ENCODE measurements around the gene KCTD15. TPM values are rescaled to one million over a fixed set of nuclear protein-coding genes. Genes with fewer than 3 reads are reported as not detected.
A peak's percentile ranks its signal among the peaks of the same experiment; 100 is the strongest.

The KCTD15 gene
- polyA plus RNA-seq, 3 donors: 1.6 to 43.2 (median 2.1) TPM

GRCh38 chr19:33811246-33811645 is 14.6 kb downstream of the KCTD15 start:
- WGBS (ENCODE audit: insufficient coverage): over 99% methylated on average over 34 of the region's 41 CpGs
- no peaks in the 10 kb centered on the region for H3K9me3 ChIP-seq (replicated peaks in 1 of 2; ENCODE audit: control insufficient read depth in 1 of 2, insufficient read depth in 1 of 2, low read length in 2 of 2)
- H4K20me1 ChIP-seq (ENCODE audit: insufficient read depth, low read length): no peaks in the 10 kb centered on the region
- Mint-ChIP-seq H3K4me1 (peaks cover 14% of the 10 kb centered on the region), H3K27me3 (ENCODE audit: low read depth in 3 of 3) (peaks cover 0 to 2% (median 2%) of the 10 kb centered on the region in 3 donors), H3K4me3 (no peak overlapping the region), H3K9me3 (peaks cover 0 to 2% (median 0%) of the 10 kb centered on the region in 7 donors), H3K27ac (no peak overlapping the region), H3K36me3 (peaks cover 52 to 76% of the 10 kb centered on the region in 2 donors)
- peaks cover 9 to 11% of the 10 kb centered on the region in 2 donors for H3K4me1 ChIP-seq (ENCODE audit: control insufficient read depth in 1 of 2, insufficient read depth in 2 of 2, low read length in 2 of 2)
- no peak for TF ChIP-seq CTCF (IDR thresholded peaks at IDR 0.05)
- intact Hi-C loops (cut with micrococcal nuclease): no loop called here
- no peak overlapping the region for H2AFZ ChIP-seq (ENCODE audit: insufficient read depth, low read depth, low read length, poor library complexity, severe bottlenecking)
- H3K36me3 ChIP-seq (replicated peaks in 1 of 2; ENCODE audit: control insufficient read depth in 1 of 2, insufficient read depth in 2 of 2, low read length in 2 of 2): peaks cover 42 to 72% of the 10 kb centered on the region in 2 donors
- H3K9ac ChIP-seq (ENCODE audit: insufficient read depth, low read length, poor library complexity, severe bottlenecking): no peak overlapping the region
- H3K4me3 ChIP-seq (replicated peaks in 1 of 3; ENCODE audit: low read depth in 2 of 3, low read length in 3 of 3): no peak overlapping the region
- no peaks in the 10 kb centered on the region for H3K27me3 ChIP-seq (ENCODE audit: control insufficient read depth in 2 of 2, insufficient read depth in 2 of 2, low read length in 2 of 2)
- no peak overlapping the region for H3K27ac ChIP-seq (ENCODE audit: low read depth in 1 of 2, low read length in 2 of 2)
- no peak overlapping the region for H3K4me2 ChIP-seq (replicated peaks; ENCODE audit: extremely low read depth, low read length, poor library complexity, severe bottlenecking)
- no peaks in the 10 kb centered on the region for H3K79me2 ChIP-seq (ENCODE audit: insufficient read depth, low read length)
- no peak for DNase-seq

- H3K79me2 ChIP-seq (ENCODE audit: insufficient read depth, low read length): no peaks in the 10 kb centered on the region
- H3K9me3 ChIP-seq (replicated peaks in 1 of 2; ENCODE audit: control insufficient read depth in 1 of 2, insufficient read depth in 1 of 2, low read length in 2 of 2): no peaks in the 10 kb centered on the region
- intact Hi-C loops (cut with micrococcal nuclease): no loop called here
- H3K4me3 ChIP-seq (replicated peaks in 1 of 3; ENCODE audit: low read depth in 2 of 3, low read length in 3 of 3): no peak overlapping the region
- 65% methylated on average over 11 of the region's 14 CpGs for WGBS (ENCODE audit: insufficient coverage)
- no peak for DNase-seq
- H3K4me1 Mint-ChIP-seq: peaks cover 16% of the 10 kb centered on the region
- no peak overlapping the region for H3K4me3 Mint-ChIP-seq
- no peak overlapping the region for H2AFZ ChIP-seq (ENCODE audit: insufficient read depth, low read depth, low read length, poor library complexity, severe bottlenecking)
- H3K9me3 Mint-ChIP-seq: peaks cover 0 to 2% (median 0%) of the 10 kb centered on the region in 7 donors
- H3K27me3 ChIP-seq (ENCODE audit: control insufficient read depth in 2 of 2, insufficient read depth in 2 of 2, low read length in 2 of 2): no peaks in the 10 kb centered on the region
- no peak overlapping the region for H3K9ac ChIP-seq (ENCODE audit: insufficient read depth, low read length, poor library complexity, severe bottlenecking)
- H3K27me3 Mint-ChIP-seq (ENCODE audit: low read depth in 3 of 3): peaks cover 0 to 2% (median 2%) of the 10 kb centered on the region in 3 donors
- no peak for TF ChIP-seq CTCF (IDR thresholded peaks at IDR 0.05)
- no peak overlapping the region for H3K4me2 ChIP-seq (replicated peaks; ENCODE audit: extremely low read depth, low read length, poor library complexity, severe bottlenecking)
- H3K36me3 ChIP-seq (replicated peaks in 1 of 2; ENCODE audit: control insufficient read depth in 1 of 2, insufficient read depth in 2 of 2, low read length in 2 of 2): peaks cover 36 to 66% of the 10 kb centered on the region in 2 donors
- no peak overlapping the region for H3K27ac ChIP-seq (ENCODE audit: low read depth in 1 of 2, low read length in 2 of 2)
- H3K36me3 Mint-ChIP-seq: peaks cover 46 to 71% of the 10 kb centered on the region in 2 donors
- H4K20me1 ChIP-seq (ENCODE audit: insufficient read depth, low read length): no peaks in the 10 kb centered on the region
- H3K4me1 ChIP-seq (ENCODE audit: control insufficient read depth in 1 of 2, insufficient read depth in 2 of 2, low read length in 2 of 2): peaks cover 16 to 17% of the 10 kb centered on the region in 2 donors
- H3K27ac Mint-ChIP-seq: peak overlapping the region in 2 of 7 donors; percentile 68 to 79
These were observed 15.2 kb downstream of the KCTD15 start for GRCh38 chr19:33811736-33812387.
